SK-N-SH (cell line): ENCODE data around the gene MRPL46. TPM values are rescaled to one million over a fixed set of nuclear protein-coding genes. Genes with fewer than 3 reads are reported as not detected.

Experiments
- CTCF ChIA-PET: fragments of 300-600, 350-600 bp; formaldehyde crosslinking; extraction: SDS; loops from one replicate; lab custom pipeline; 2021; lab: Yijun Ruan, JAX
- POLR2A ChIA-PET: fragments of 350-600 bp; sonication (Branson Sonifier 250); formaldehyde crosslinking; extraction: SDS; loops from one replicate; lab custom pipeline; 2020; ENCODE audit warnings: antibody characterized with exemption, inconsistent platforms; lab: Yijun Ruan, JAX
- DNase-seq: peaks from one replicate; pipeline ENCODE4 v3.0.0; 2012
- H2AFZ ChIP-seq: fragments of 200-600 bp; sonication (generic); 2 replicates; pipeline ENCODE4 v1.8.1; 2016; ENCODE audit warnings: antibody characterized with exemption, mild to moderate bottlenecking, low read depth
- H3F3A ChIP-seq: fragments of 200-600 bp; sonication (generic); replicated peaks from 2 replicates; pipeline ENCODE3; 2016; ENCODE audit warnings: antibody characterized with exemption, mild to moderate bottlenecking; ENCODE audit not compliant: insufficient read depth
- H3K27ac ChIP-seq, 2 experiments: fragments of 200-500 bp in 1 of 2; fragments of 200-600 bp in 1 of 2; sonication (Bioruptor generic) in 1 of 2; sonication (generic), shearing (Covaris generic) in 1 of 2; 2 replicates each; pipeline versions ENCODE4 v1.5.1 to v1.6.1; 2014 to 2016; ENCODE audit warnings: low read depth in 2 of 2, inconsistent platforms in 1 of 2, low read length in 1 of 2, mild to moderate bottlenecking in 1 of 2, mixed read lengths in 1 of 2
- H3K27me3 ChIP-seq: fragments of 200-600 bp; sonication (generic), shearing (Covaris generic); 2 replicates; pipeline ENCODE4 v1.6.1; 2016; ENCODE audit warnings: mixed run types; ENCODE audit not compliant: insufficient read depth
- H3K36me3 ChIP-seq, 2 experiments: fragments of 200-500 bp in 1 of 2; fragments of 200-600 bp in 1 of 2; sonication (Bioruptor generic) in 1 of 2; sonication (generic) in 1 of 2; replicated peaks in 1 of 2; 2 replicates each; pipeline versions ENCODE3 to v1.5.1; 2014 to 2016; ENCODE audit warnings: low read length in 1 of 2, mild to moderate bottlenecking in 1 of 2; ENCODE audit not compliant: insufficient read depth in 2 of 2, control insufficient read depth in 1 of 2
- H3K4me1 ChIP-seq, 2 experiments: fragments of 200-500 bp in 1 of 2; fragments of 200-600 bp in 1 of 2; sonication (Bioruptor generic) in 1 of 2; sonication (generic), shearing (Covaris generic) in 1 of 2; 2 replicates each; pipeline versions ENCODE4 v1.5.1 to v1.6.1; 2014 to 2016; ENCODE audit warnings: low read depth in 1 of 2, low read length in 1 of 2, mixed run types in 1 of 2; ENCODE audit not compliant: insufficient read depth in 2 of 2, control insufficient read depth in 1 of 2
- H3K4me2 ChIP-seq: fragments of 200-600 bp; sonication (generic), shearing (Covaris generic); 2 replicates; pipeline ENCODE4 v1.6.1; 2017; ENCODE audit warnings: mixed run types
- H3K4me3 ChIP-seq, 2 experiments: fragments of 200-500 bp in 1 of 2; fragments of 200-600 bp in 1 of 2; sonication (Bioruptor generic) in 1 of 2; sonication (generic), shearing (Covaris generic) in 1 of 2; 2 replicates each; pipeline versions ENCODE4 v1.5.1 to v1.8.1; 2014 to 2016; ENCODE audit warnings: low read depth in 2 of 2, inconsistent platforms in 1 of 2, low read length in 1 of 2, mild to moderate bottlenecking in 1 of 2, mixed read lengths in 1 of 2, moderate library complexity in 1 of 2
- H3K79me2 ChIP-seq: fragments of 200-600 bp; sonication (generic); 2 replicates; pipeline ENCODE4 v1.8.1; 2017; ENCODE audit warnings: mild to moderate bottlenecking; ENCODE audit not compliant: insufficient read depth
- H3K9ac ChIP-seq: fragments of 200-600 bp; sonication (generic); 2 replicates; pipeline ENCODE4 v1.6.1; 2017; ENCODE audit warnings: mixed run types
- H3K9me2 ChIP-seq: fragments of 200-600 bp; sonication (generic); 2 replicates; pipeline ENCODE4 v1.6.1; 2017; ENCODE audit warnings: mixed run types
- H3K9me3 ChIP-seq: fragments of 200-600 bp; sonication (generic); 2 replicates; pipeline ENCODE4 v1.6.1; 2017; ENCODE audit warnings: mixed run types, mild to moderate bottlenecking, moderate library complexity
- H4K20me1 ChIP-seq: fragments of 200-600 bp; sonication (generic); 2 replicates; pipeline ENCODE4 v1.6.1; 2017; ENCODE audit warnings: mild to moderate bottlenecking, mixed run types; ENCODE audit not compliant: insufficient read depth
- CHD2 ChIP-seq: fragments of 150-350 bp; IDR thresholded peaks from 2 replicates; pipeline ENCODE4 v1.6.1; 2018; ENCODE audit warnings: low read length; ENCODE audit not compliant: partially characterized antibody
- EP300 ChIP-seq, 2 experiments: IDR thresholded peaks; 2 replicates each; pipeline versions ENCODE4 v1.4.0 to v1.6.1; 2012; ENCODE audit warnings: borderline replicate concordance in 1 of 2, low read depth in 1 of 2, low read length in 1 of 2
- EZH2phosphoT487 ChIP-seq: fragments of 200-600 bp; sonication (generic); IDR thresholded peaks from 2 replicates; pipeline ENCODE4 v1.6.1; 2017; ENCODE audit warnings: low read depth, mixed run types, mild to moderate bottlenecking, antibody characterized with exemption, moderate library complexity, borderline replicate concordance
- FOSL2 ChIP-seq: IDR thresholded peaks from 2 replicates; pipeline ENCODE4 v1.4.0; 2012; ENCODE audit warnings: low read depth, mild to moderate bottlenecking, moderate library complexity, borderline replicate concordance
- GATA2 ChIP-seq: sonication (generic); formaldehyde crosslinking; IDR thresholded peaks from 2 replicates; pipeline ENCODE4 v1.5.0; 2020; ENCODE audit warnings: mild to moderate bottlenecking, missing genetic modification reagents
- MXI1 ChIP-seq: IDR thresholded peaks from 2 replicates; pipeline ENCODE4 v1.6.1; 2012; ENCODE audit warnings: mild to moderate bottlenecking, low read depth, low read length, improper control_type of control experiment
- NFIC ChIP-seq: IDR thresholded peaks from 2 replicates; pipeline ENCODE4 v1.4.0; 2012; ENCODE audit warnings: borderline replicate concordance
- NRF1 ChIP-seq: IDR thresholded peaks from 2 replicates; pipeline ENCODE4 v1.6.1; 2012; ENCODE audit warnings: low read depth, mild to moderate bottlenecking, low read length
- POLR2AphosphoS5 ChIP-seq: IDR thresholded peaks from 2 replicates; pipeline ENCODE4 v1.6.1; 2012; ENCODE audit warnings: low read depth, low read length
- RAD21 ChIP-seq: IDR thresholded peaks from 2 replicates; pipeline ENCODE4 v1.6.1; 2012; ENCODE audit warnings: mild to moderate bottlenecking, low read length
- SMC3 ChIP-seq: IDR thresholded peaks from 2 replicates; pipeline ENCODE4 v1.6.1; 2012; ENCODE audit warnings: low read depth, low read length, improper control_type of control experiment
- TEAD4 ChIP-seq: IDR thresholded peaks from 2 replicates; pipeline ENCODE4 v1.4.0; 2012; ENCODE audit warnings: mild to moderate bottlenecking, borderline replicate concordance; ENCODE audit not compliant: insufficient read depth
- USF2 ChIP-seq: fragments of 150-350 bp; IDR thresholded peaks from 2 replicates; pipeline ENCODE4 v1.6.1; 2017; ENCODE audit warnings: antibody characterized with exemption, low read length, low read depth, borderline replicate concordance
- YY1 ChIP-seq: IDR thresholded peaks from 2 replicates; pipeline ENCODE4 v1.4.0; 2012; ENCODE audit warnings: low read depth, mild to moderate bottlenecking
- WGBS: methylation state at CpG from one replicate; pipeline ENCODE4 v1.1.6; 2017; ENCODE audit warnings: low lambda C conversion rate; 5-methylcytosine and 5-hydroxymethylcytosine counted together
- polyA plus RNA-seq, 3 experiments: library from polyadenylated mRNA; depleted of rRNA; stranded (reverse); fragments of >200 nt; gene quantifications; 2 replicates each; pipeline ENCODE4 v1.2.3, GENCODE V29; 2012
- TF ChIP-seq, protein P1 (sequence below): IDR thresholded peaks from 2 replicates; pipeline ENCODE4 v1.4.0; 2012; ENCODE audit warnings: low read depth
- TF ChIP-seq, protein P2 (sequence below): IDR thresholded peaks from 2 replicates; pipeline ENCODE4 v1.4.0; 2012; ENCODE audit warnings: low read depth, borderline replicate concordance
- TF ChIP-seq, protein P3 (sequence below): fragments of 150-350 bp; IDR thresholded peaks from 2 replicates; pipeline ENCODE4 v1.6.1; 2016; ENCODE audit warnings: mild to moderate bottlenecking, low read depth, low read length

The MRPL46 gene
- polyA plus RNA-seq, 1 of the 3 experiments (the other 2 are of a cell fraction): 33.8 TPM

DNA sequence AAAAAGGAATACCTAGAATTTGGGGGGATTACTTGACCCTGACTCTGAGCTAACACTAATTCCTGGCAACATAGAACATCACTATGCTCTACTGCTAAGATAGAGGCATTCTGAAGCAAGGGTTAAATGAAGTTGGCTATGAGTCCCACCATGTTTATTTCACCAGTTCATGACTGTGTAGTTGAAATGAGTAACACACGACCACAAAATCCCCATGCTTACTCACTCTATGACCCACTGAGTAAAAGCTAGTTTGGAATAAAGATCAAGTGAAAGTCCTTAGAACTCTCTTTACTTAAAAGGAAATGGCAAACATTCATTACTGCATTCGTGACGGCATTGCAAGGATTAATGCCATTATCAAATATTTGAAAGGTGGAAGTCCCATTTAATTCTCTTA, 47.4 kb downstream of the MRPL46 start:
- no peaks in the 10 kb centered on the region for H3K36me3 ChIP-seq
- no peak for TF ChIP-seq YY1
- TF ChIP-seq MXI1: no peak
- TF ChIP-seq, protein P1, sequence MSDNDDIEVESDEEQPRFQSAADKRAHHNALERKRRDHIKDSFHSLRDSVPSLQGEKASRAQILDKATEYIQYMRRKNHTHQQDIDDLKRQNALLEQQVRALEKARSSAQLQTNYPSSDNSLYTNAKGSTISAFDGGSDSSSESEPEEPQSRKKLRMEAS: no peak
- TF ChIP-seq GATA2: no peak
- no peak for TF ChIP-seq RAD21
- TF ChIP-seq NRF1: no peak
- TF ChIP-seq CHD2: no peak
- TF ChIP-seq NFIC: no peak
- TF ChIP-seq, protein P2, sequence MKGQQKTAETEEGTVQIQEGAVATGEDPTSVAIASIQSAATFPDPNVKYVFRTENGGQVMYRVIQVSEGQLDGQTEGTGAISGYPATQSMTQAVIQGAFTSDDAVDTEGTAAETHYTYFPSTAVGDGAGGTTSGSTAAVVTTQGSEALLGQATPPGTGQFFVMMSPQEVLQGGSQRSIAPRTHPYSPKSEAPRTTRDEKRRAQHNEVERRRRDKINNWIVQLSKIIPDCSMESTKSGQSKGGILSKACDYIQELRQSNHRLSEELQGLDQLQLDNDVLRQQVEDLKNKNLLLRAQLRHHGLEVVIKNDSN: no peak
- no peak for TF ChIP-seq EZH2phosphoT487
- no peak for TF ChIP-seq EP300 (IDR thresholded peaks at IDR 0.05; ENCODE audit: borderline replicate concordance in 1 of 2, low read depth in 1 of 2, low read length in 1 of 2)
- TF ChIP-seq SMC3: no peak
- no peak for TF ChIP-seq USF2
- TF ChIP-seq TEAD4: no peak
- no peak for TF ChIP-seq FOSL2
- TF ChIP-seq, protein P3, sequence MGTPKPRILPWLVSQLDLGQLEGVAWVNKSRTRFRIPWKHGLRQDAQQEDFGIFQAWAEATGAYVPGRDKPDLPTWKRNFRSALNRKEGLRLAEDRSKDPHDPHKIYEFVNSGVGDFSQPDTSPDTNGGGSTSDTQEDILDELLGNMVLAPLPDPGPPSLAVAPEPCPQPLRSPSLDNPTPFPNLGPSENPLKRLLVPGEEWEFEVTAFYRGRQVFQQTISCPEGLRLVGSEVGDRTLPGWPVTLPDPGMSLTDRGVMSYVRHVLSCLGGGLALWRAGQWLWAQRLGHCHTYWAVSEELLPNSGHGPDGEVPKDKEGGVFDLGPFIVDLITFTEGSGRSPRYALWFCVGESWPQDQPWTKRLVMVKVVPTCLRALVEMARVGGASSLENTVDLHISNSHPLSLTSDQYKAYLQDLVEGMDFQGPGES: no peak
- TF ChIP-seq POLR2AphosphoS5: no peak
- TF ChIP-seq, all 33 proteins: peak for 0
- H4K20me1 ChIP-seq: no peaks in the 10 kb centered on the region
- no peaks in the 10 kb centered on the region for H3K9me3 ChIP-seq
- WGBS: 37% methylated on average over 3 of the region's 3 CpGs
- no peaks in the 10 kb centered on the region for H3K9me2 ChIP-seq
- no peak overlapping the region for H3K4me2 ChIP-seq
- ChIA-PET CTCF (interaction anchor here (0.6 kb wide), 1 partner anchor 35 kb away, joined by 3 read pairs; no protein-coding TSS in a partner anchor), POLR2A (no interaction called here)
- H3K79me2 ChIP-seq: no peaks in the 10 kb centered on the region
- H3K4me1 ChIP-seq: no peaks in the 10 kb centered on the region
- H2AFZ ChIP-seq: no peak overlapping the region
- no peak overlapping the region for H3K27ac ChIP-seq
- no peaks in the 10 kb centered on the region for H3K27me3 ChIP-seq
- no peaks in the 10 kb centered on the region for H3F3A ChIP-seq
- H3K4me3 ChIP-seq: no peak overlapping the region
- no peak for DNase-seq
- no peak overlapping the region for H3K9ac ChIP-seq

Other genes with a start within 250 kb of the MRPL46 start
- 2.6 and 3.1 TPM in 2 replicates for gene NTRK3, start 210.6 kb downstream of the MRPL46 start, polyA plus RNA-seq (2012; rRNA removed)
- gene MRPS11, start 320 bp upstream of the MRPL46 start, polyA plus RNA-seq (2012; rRNA removed): 70.0 and 101 TPM in 2 replicates
- 4.5 and 7.2 TPM in 2 replicates for gene DET1, start 79.3 kb upstream of the MRPL46 start, polyA plus RNA-seq (2012; rRNA removed)
- gene AEN, start 154.0 kb upstream of the MRPL46 start, polyA plus RNA-seq (2012; rRNA removed): 46.4 and 65.2 TPM in 2 replicates
- gene ISG20, start 171.6 kb upstream of the MRPL46 start, polyA plus RNA-seq (2012; rRNA removed): 2.0 TPM in 2 replicates